ENCODE measurements around the gene IGSF5. TPM values are rescaled to one million over a fixed set of nuclear protein-coding genes. Genes with fewer than 3 reads are reported as not detected.

The IGSF5 gene
- total RNA-seq, 6 experiments from 2014 or later = not detected

GRCh38 chr21:39728341-39728740 lies 16.6 kb upstream of the IGSF5 start:
- WGBS (ENCODE audit: insufficient coverage, low coverage, low lambda C conversion rate, missing lambda C conversion rate) = 80% methylated on average over 5 of the region's 6 CpGs
- intact Hi-C loops (cut with DNase I) = no loop called here
- TF ChIP-seq, protein P1, sequence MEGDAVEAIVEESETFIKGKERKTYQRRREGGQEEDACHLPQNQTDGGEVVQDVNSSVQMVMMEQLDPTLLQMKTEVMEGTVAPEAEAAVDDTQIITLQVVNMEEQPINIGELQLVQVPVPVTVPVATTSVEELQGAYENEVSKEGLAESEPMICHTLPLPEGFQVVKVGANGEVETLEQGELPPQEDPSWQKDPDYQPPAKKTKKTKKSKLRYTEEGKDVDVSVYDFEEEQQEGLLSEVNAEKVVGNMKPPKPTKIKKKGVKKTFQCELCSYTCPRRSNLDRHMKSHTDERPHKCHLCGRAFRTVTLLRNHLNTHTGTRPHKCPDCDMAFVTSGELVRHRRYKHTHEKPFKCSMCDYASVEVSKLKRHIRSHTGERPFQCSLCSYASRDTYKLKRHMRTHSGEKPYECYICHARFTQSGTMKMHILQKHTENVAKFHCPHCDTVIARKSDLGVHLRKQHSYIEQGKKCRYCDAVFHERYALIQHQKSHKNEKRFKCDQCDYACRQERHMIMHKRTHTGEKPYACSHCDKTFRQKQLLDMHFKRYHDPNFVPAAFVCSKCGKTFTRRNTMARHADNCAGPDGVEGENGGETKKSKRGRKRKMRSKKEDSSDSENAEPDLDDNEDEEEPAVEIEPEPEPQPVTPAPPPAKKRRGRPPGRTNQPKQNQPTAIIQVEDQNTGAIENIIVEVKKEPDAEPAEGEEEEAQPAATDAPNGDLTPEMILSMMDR (IDR thresholded peaks at IDR 0.05) = no peak
- no peak for TF ChIP-seq POLR2A (IDR thresholded peaks at IDR 0.05)
- DNase-seq (no peak), ATAC-seq (no peak)
- Histone ChIP-seq H3K4me1 (no peaks in the 10 kb centered on the region), H3K36me3 (no peaks in the 10 kb centered on the region), H3K9me3 (no peaks in the 10 kb centered on the region), H3K27me3 (no peaks in the 10 kb centered on the region), H3K4me3 (no peak overlapping the region), H3K27ac (no peak overlapping the region)

DNA sequence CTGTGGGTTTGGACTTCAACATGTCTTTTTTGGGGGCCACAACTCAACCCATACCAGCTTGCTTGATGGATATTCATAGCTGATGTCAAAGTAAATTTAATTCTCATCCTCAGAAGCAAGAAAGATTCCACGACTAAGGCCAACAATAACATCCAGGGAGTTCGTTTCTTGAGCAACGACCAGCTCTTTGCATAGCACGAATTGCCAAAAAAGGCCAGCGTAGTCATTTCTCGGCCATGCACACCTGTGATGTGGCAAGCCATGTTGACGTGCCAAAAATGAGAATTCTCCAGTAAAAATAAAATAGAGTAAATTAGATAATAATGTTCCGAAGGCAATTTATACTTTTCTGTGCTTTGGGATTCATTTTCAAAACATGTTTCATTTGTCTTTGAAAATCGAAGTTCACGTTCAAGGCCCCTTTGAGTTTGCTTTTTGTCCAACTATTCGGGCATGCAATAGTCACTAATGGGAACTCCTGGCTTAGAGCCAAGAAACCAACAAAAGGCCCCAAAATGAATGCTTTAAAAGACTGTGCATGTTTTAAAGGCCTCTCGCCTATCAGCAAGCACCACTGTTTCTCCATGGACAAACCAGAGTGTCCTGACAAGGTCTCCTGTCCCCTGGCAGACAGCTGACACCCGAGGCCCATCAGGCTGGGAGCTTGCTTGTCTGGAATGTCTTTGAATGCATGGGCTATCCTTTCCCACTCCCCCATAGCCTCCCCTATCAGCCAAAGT lies 14.4 kb upstream of the IGSF5 start:
- Histone ChIP-seq H3K4me3 (no peak overlapping the region), H3K9me3 (no peaks in the 10 kb centered on the region), H3K4me1 (no peaks in the 10 kb centered on the region), H3K27me3 (no peaks in the 10 kb centered on the region), H3K27ac (no peak overlapping the region), H3K36me3 (no peaks in the 10 kb centered on the region)
- TF ChIP-seq, protein P1 (IDR thresholded peaks at IDR 0.05) = no peak
- no peak for TF ChIP-seq POLR2A (IDR thresholded peaks at IDR 0.05)
- no peak for ATAC-seq
- no peak for DNase-seq
- intact Hi-C loops (cut with DNase I) = no loop called here
- 74% methylated on average over 13 of the region's 13 CpGs for WGBS (ENCODE audit: insufficient coverage, low coverage, low lambda C conversion rate, missing lambda C conversion rate)

GRCh38 chr21:39736716-39737115 lies 8.3 kb upstream of the IGSF5 start:
- Histone ChIP-seq H3K27ac (no peak overlapping the region), H3K9me3 (no peaks in the 10 kb centered on the region), H3K27me3 (no peaks in the 10 kb centered on the region), H3K4me1 (no peaks in the 10 kb centered on the region), H3K4me3 (no peak overlapping the region), H3K36me3 (no peaks in the 10 kb centered on the region)
- TF ChIP-seq POLR2A (IDR thresholded peaks at IDR 0.05) = no peak
- TF ChIP-seq, protein P1 (IDR thresholded peaks at IDR 0.05) = no peak
- no peak for DNase-seq
- 56% methylated on average over 1 of the region's 4 CpGs for WGBS (ENCODE audit: insufficient coverage, low coverage, low lambda C conversion rate, missing lambda C conversion rate)
- no peak for ATAC-seq
- intact Hi-C loops (cut with DNase I) = no loop called here

- no peak for DNase-seq
- no peaks in the 10 kb centered on the region for H3K27me3 ChIP-seq
- intact Hi-C loops (cut with DNase I) = no loop called here
- WGBS (ENCODE audit: insufficient coverage, low coverage, low lambda C conversion rate, missing lambda C conversion rate) = 60% methylated on average over 14 of the region's 15 CpGs
- H3K4me1 ChIP-seq = no peaks in the 10 kb centered on the region
- no peak overlapping the region for H3K27ac ChIP-seq
- H3K9me3 ChIP-seq = no peaks in the 10 kb centered on the region
- no peak overlapping the region for H3K4me3 ChIP-seq
- TF ChIP-seq, protein P1 (IDR thresholded peaks at IDR 0.05) = no peak
- no peak for TF ChIP-seq POLR2A (IDR thresholded peaks at IDR 0.05)
- no peak for ATAC-seq
- H3K36me3 ChIP-seq = no peaks in the 10 kb centered on the region
These were observed 7.5 kb upstream of the IGSF5 start for GRCh38 chr21:39737376-39738000.
